Neutrophil (primary cell): Measurements from ENCODE around the gene KRT7.
"Not testable (repeated sequence)": the region's sequence is repeated elsewhere in the genome, so short reads cannot be mapped to it uniquely, and the experiment has no call there.

Experiments
- H3K27ac ChIP-seq: fragments of 200-600 bp; sonication (generic); 2 replicates; pipeline ENCODE4 v1.5.1; 2016; ENCODE audit warnings: mild to moderate bottlenecking, moderate library complexity
- H3K27me3 ChIP-seq: fragments of 200-600 bp; sonication (generic); 2 replicates; pipeline ENCODE4 v1.6.0; 2016; ENCODE audit warnings: mild to moderate bottlenecking
- H3K36me3 ChIP-seq: fragments of 200-600 bp; sonication (generic); 2 replicates; pipeline ENCODE4 v1.5.1; 2017
- H3K4me1 ChIP-seq, 2 experiments: fragments of 200-600 bp in 1 of 2; sonication (generic) in 1 of 2; 1 replicate in 1 of 2; 2 replicates in 1 of 2; pipeline versions ENCODE4 v1.5.1 to v1.6.1; 2013 to 2016; ENCODE audit warnings: low read depth in 1 of 2, low read length in 1 of 2, mild to moderate bottlenecking in 1 of 2, moderate library complexity in 1 of 2; ENCODE audit not compliant: control insufficient read depth in 1 of 2, insufficient read depth in 1 of 2
- H3K4me3 ChIP-seq, 2 experiments: fragments of 200-600 bp in 1 of 2; sonication (generic) in 1 of 2; 1 replicate in 1 of 2; 2 replicates in 1 of 2; pipeline ENCODE4 v1.5.1; 2013 to 2016; ENCODE audit warnings: low read depth in 1 of 2, low read length in 1 of 2, mild to moderate bottlenecking in 1 of 2, moderate library complexity in 1 of 2
- H3K9me3 ChIP-seq: fragments of 200-600 bp; sonication (generic); 2 replicates; pipeline ENCODE4 v1.5.1; 2016
- TF ChIP-seq, protein P1 (sequence below): fragments of 200-600 bp; sonication (generic); IDR thresholded peaks from 2 replicates; pipeline ENCODE4 v1.5.1; 2016; ENCODE audit warnings: antibody characterized with exemption

The KRT7 gene

DNA sequence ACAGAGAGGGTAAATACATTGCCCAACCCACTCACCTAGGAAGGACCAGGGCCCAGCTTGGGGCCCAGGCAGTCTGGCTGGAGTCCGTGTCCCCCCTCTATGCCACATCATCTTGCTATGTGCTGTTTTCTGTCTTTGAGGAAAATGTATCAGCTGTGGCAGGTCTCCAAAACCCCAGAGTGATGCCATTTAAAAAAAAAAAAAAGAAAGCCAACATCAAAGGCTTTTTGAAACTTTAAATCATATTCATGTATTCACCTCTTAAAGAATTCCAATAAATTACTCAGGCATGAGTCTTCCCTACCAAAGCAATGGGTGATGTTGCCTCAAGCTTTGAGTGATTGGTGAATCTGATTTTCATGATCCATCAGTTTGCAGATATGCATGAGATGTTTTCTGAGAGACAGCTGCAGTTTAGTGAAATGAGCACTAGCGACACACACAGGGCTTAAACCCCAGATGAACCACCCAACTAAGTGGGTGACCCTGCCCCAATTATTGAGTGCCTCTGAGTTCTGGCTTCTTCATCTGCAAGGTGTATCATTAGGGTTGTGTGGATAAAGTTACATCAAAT lies 52.2 kb downstream of the KRT7 start:
- H3K27ac ChIP-seq = no peak overlapping the region

DNA sequence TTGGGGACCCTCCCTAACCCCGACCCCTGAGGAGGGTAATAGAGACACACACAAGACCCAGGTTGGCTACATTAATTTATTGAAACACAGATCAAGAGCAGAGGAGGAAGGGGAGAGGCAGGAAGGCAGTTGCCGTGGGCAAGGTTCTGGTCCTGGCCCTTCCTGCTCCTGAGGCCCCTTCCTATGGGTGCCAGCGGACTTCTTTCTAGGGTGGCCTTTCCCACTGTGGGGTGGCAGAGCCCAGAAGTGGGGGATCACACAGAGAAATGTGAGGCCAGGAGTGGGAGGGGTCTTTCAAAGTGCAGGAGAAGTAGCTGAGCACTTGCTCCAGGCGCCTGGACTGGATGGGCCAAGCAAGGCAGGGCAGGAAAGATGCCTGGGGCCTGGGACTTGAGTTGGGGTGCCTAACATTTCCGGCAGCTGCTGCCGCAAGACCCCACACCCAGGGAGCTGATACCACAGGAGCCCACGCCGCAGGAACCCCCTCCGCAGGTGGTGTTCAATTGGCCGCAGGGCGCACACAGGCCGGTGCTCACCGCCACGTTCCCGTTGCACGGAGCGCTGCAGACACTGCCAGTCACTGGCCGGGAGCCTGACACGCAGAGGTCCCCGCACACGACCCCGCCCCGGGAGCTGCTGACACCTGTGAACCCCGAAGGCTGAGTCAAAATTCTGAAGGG lies 52.9 kb downstream of the KRT7 start:
- Histone ChIP-seq H3K36me3 (no peaks in the 10 kb centered on the region), H3K9me3 (no peaks in the 10 kb centered on the region), H3K4me3 (no peak overlapping the region), H3K4me1 (no peaks in the 10 kb centered on the region), H3K27me3 (peaks cover 9% of the 10 kb centered on the region), H3K27ac (no peak overlapping the region)
- TF ChIP-seq, protein P1, sequence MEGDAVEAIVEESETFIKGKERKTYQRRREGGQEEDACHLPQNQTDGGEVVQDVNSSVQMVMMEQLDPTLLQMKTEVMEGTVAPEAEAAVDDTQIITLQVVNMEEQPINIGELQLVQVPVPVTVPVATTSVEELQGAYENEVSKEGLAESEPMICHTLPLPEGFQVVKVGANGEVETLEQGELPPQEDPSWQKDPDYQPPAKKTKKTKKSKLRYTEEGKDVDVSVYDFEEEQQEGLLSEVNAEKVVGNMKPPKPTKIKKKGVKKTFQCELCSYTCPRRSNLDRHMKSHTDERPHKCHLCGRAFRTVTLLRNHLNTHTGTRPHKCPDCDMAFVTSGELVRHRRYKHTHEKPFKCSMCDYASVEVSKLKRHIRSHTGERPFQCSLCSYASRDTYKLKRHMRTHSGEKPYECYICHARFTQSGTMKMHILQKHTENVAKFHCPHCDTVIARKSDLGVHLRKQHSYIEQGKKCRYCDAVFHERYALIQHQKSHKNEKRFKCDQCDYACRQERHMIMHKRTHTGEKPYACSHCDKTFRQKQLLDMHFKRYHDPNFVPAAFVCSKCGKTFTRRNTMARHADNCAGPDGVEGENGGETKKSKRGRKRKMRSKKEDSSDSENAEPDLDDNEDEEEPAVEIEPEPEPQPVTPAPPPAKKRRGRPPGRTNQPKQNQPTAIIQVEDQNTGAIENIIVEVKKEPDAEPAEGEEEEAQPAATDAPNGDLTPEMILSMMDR = no peak

More for the DNA sequence above, 52.2 kb downstream of the KRT7 start:
- TF ChIP-seq, protein P1 = no peak
- no peak overlapping the region for H3K4me3 ChIP-seq
- H3K36me3 ChIP-seq = no peaks in the 10 kb centered on the region
- no peaks in the 10 kb centered on the region for H3K9me3 ChIP-seq
- peaks cover 13% of the 10 kb centered on the region for H3K27me3 ChIP-seq
- H3K4me1 ChIP-seq = no peaks in the 10 kb centered on the region

GRCh38 chr12:52286857-52287785 lies 54.1 kb downstream of the KRT7 start:
- not testable (repeated sequence) for H3K4me3 ChIP-seq, H3K36me3 ChIP-seq, H3K9me3 ChIP-seq, H3K27ac ChIP-seq, H3K4me1 ChIP-seq
- peaks cover 16% of the 10 kb centered on the region for H3K27me3 ChIP-seq

- not testable (repeated sequence) for H3K4me3 ChIP-seq, H3K27ac ChIP-seq, H3K36me3 ChIP-seq, H3K9me3 ChIP-seq, H3K4me1 ChIP-seq
- H3K27me3 ChIP-seq = peaks cover 25% of the 10 kb centered on the region
Observed at GRCh38 chr12:52287816-52288805, 55.1 kb downstream of the KRT7 start.

DNA sequence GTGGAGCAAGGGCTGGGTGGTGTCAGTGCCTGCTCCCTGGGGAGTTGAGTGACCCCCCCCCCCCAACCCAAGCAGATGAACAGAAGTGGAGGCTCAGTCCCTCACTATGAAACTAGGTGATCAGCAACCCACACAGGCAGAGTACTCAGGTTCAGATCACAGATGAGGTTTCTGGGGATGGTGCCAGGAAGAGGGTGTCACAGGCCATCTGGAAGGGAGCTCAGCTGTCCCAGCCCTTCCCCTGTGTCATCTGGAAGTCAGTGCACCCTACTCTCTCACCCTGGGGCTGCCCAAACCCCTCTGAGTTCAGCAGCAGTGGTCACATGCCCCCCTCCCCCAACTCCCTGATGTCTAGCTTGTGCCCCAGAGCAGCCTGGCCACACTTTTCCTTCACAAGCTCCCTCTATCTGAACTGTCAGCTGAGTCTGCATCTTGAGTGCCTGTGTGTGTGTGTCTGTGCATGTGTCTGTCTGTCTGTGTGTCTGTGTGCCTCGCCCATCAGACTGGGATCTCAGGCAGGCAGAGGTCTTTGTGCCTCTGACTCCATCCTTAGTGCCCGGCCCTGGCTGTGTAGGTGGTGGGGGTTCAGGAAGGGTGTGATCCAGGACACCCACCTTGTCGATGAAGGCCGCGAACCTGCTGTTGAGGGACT lies 57.6 kb downstream of the KRT7 start:
- not testable (repeated sequence) for H3K4me3 ChIP-seq, H3K9me3 ChIP-seq

DNA sequence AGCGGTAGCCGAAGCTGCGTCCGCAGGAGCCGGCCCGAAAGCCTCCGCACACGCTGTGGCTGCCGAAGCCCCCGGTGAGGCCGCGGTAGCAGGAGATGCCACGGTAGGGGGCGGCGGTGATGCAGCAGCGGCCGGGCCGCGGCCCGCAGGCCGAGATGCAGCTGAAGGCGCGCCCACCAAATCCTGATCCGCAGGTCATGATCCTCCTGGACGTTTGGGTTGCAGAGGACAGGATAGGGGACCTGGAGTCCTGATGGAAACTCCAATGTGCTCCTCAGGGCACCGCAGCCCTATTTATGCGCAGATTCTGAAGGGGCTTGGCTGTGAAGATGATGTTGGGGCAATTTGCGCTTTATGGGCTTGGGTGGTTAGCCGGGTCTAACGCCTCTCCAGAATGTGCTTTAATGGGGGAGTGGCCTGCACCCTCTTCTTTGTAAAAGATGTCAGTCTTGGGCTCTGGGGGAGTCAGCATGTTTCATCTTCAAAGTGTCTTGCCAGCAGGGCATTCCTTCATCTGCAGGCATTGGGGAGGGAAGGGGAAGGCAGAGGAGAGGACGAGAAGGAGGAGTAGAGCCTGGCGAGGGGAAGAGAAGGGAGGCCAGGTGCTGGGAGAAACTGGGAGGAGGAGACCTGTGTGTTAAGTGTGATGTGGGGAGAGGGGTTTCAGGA lies 58.4 kb downstream of the KRT7 start, which contains the start of gene KRT81:
TSS of gene KRT81 (minus strand) at position 268 of the 669 bp plus-strand sequence. CDS start at position 199, 69 bp downstream.
- TF ChIP-seq, protein P1 = no peak
- no peaks in the 10 kb centered on the region for H3K36me3 ChIP-seq
- peaks cover 47% of the 10 kb centered on the region for H3K27me3 ChIP-seq
- H3K4me3 ChIP-seq = no peak within 1 kb of the TSS
- H3K27ac ChIP-seq = no peak within 1 kb of the TSS
- H3K9me3 ChIP-seq = no peaks in the 10 kb centered on the region
- no peaks in the 10 kb centered on the region for H3K4me1 ChIP-seq

More for the DNA sequence above, 57.6 kb downstream of the KRT7 start:
- H3K27me3 ChIP-seq = peaks cover 44% of the 10 kb centered on the region
- not testable (repeated sequence) for H3K27ac ChIP-seq, H3K4me1 ChIP-seq, H3K36me3 ChIP-seq
